ENCODE results near the gene ATP9B.

DNA sequence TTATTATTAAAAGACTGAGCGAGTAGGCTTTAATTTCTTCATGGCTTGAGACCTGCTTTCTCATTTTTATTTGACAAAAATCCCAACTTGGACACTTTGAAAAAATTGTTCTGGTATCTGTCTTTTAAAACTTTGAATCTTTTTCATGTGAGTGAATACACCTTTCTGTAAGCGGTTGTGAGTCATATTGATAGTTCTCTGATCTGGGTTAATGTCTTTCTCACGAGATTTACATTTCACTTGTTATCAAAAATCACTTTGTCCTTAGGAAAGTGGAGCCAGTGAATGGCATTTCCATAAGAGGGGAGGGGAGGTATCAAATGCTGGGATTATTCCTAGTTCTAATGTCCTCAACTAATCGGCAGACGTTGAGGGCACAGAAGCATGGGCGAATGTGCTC is 36.3 kb downstream of the ATP9B start:
- TF ChIP-seq POLR2A (IDR thresholded peaks at IDR 0.05; ENCODE audit: low read depth, low read length) (no peak), POLR2AphosphoS5 (IDR thresholded peaks at IDR 0.05; ENCODE audit: low read depth, low read length) (no peak)

All from GM12891 (cell line).